ENCODE data around the gene BRINP2. TPM values are rescaled to one million over a fixed set of nuclear protein-coding genes. Genes with fewer than 3 reads are reported as not detected.

The BRINP2 gene
- total RNA-seq, 1 donor from 2014 or later = not detected

GRCh38 chr1:177270863-177271262, 100.1 kb downstream of the BRINP2 start:
- no peak for DNase-seq

GRCh38 chr1:177273141-177273540, 102.4 kb downstream of the BRINP2 start:
- CTCF ChIA-PET = no interaction called here
- POLR2A ChIA-PET = no interaction called here
- intact Hi-C loops (cut with micrococcal nuclease) = no loop called here
- H3K27me3 Mint-ChIP-seq = peaks cover 2% of the 10 kb centered on the region
- H3K4me1 Mint-ChIP-seq = no peaks in the 10 kb centered on the region
- DNase-seq (no peak), ATAC-seq (ENCODE audit: low read depth) (no peak)
- no peak for TF ChIP-seq CTCF (IDR thresholded peaks at IDR 0.05)
- no peak overlapping the region for H3K27ac Mint-ChIP-seq
- no peaks in the 10 kb centered on the region for H3K9me3 Mint-ChIP-seq
- no peaks in the 10 kb centered on the region for H3K36me3 Mint-ChIP-seq (ENCODE audit: low read depth)
- no peak overlapping the region for H3K4me3 Mint-ChIP-seq

More at GRCh38 chr1:177270863-177271262, 100.1 kb downstream of the BRINP2 start:
- no peak overlapping the region for H3K4me3 Mint-ChIP-seq
- POLR2A ChIA-PET = no interaction called here
- H3K9me3 Mint-ChIP-seq = no peaks in the 10 kb centered on the region
- TF ChIP-seq CTCF (IDR thresholded peaks at IDR 0.05) = no peak
- peaks cover 2% of the 10 kb centered on the region for H3K27me3 Mint-ChIP-seq
- intact Hi-C loops (cut with micrococcal nuclease) = no loop called here
- no peaks in the 10 kb centered on the region for H3K36me3 Mint-ChIP-seq (ENCODE audit: low read depth)
- H3K27ac Mint-ChIP-seq = no peak overlapping the region
- CTCF ChIA-PET = no interaction called here
- no peaks in the 10 kb centered on the region for H3K4me1 Mint-ChIP-seq
- ATAC-seq (ENCODE audit: low read depth) = no peak

GRCh38 chr1:177274687-177275211, 104.0 kb downstream of the BRINP2 start:
- Mint-ChIP-seq H3K27me3 (peaks cover 2% of the 10 kb centered on the region), H3K4me1 (no peaks in the 10 kb centered on the region), H3K36me3 (ENCODE audit: low read depth) (no peaks in the 10 kb centered on the region), H3K4me3 (no peak overlapping the region), H3K27ac (no peak overlapping the region), H3K9me3 (no peaks in the 10 kb centered on the region)
- no peak for ATAC-seq (ENCODE audit: low read depth)
- ChIA-PET CTCF (no interaction called here), POLR2A (no interaction called here)
- TF ChIP-seq CTCF (IDR thresholded peaks at IDR 0.05) = no peak
- DNase-seq = no peak
- intact Hi-C loops (cut with micrococcal nuclease) = no loop called here

- Mint-ChIP-seq H3K4me1 (no peaks in the 10 kb centered on the region), H3K27me3 (peaks cover 2% of the 10 kb centered on the region), H3K4me3 (no peak overlapping the region), H3K27ac (no peak overlapping the region), H3K9me3 (no peaks in the 10 kb centered on the region), H3K36me3 (ENCODE audit: low read depth) (no peaks in the 10 kb centered on the region)
- intact Hi-C loops (cut with micrococcal nuclease) = no loop called here
- no peak for DNase-seq
- ChIA-PET POLR2A (no interaction called here), CTCF (no interaction called here)
- no peak for TF ChIP-seq CTCF (IDR thresholded peaks at IDR 0.05)
- ATAC-seq (ENCODE audit: low read depth) = no peak
Measured at GRCh38 chr1:177275736-177276135, 105.0 kb downstream of the BRINP2 start.

- ATAC-seq (ENCODE audit: low read depth) (no peak), DNase-seq (no peak)
- Mint-ChIP-seq H3K4me3 (no peak overlapping the region), H3K27ac (no peak overlapping the region), H3K4me1 (no peaks in the 10 kb centered on the region), H3K27me3 (peaks cover 2% of the 10 kb centered on the region), H3K9me3 (no peaks in the 10 kb centered on the region), H3K36me3 (ENCODE audit: low read depth) (no peaks in the 10 kb centered on the region)
- CTCF ChIA-PET = no interaction called here
- POLR2A ChIA-PET = no interaction called here
- no peak for TF ChIP-seq CTCF (IDR thresholded peaks at IDR 0.05)
- intact Hi-C loops (cut with micrococcal nuclease) = no loop called here
Measured at GRCh38 chr1:177278626-177279390, 108.0 kb downstream of the BRINP2 start.
